Measurements from ENCODE around the gene GTF2A2.

DNA sequence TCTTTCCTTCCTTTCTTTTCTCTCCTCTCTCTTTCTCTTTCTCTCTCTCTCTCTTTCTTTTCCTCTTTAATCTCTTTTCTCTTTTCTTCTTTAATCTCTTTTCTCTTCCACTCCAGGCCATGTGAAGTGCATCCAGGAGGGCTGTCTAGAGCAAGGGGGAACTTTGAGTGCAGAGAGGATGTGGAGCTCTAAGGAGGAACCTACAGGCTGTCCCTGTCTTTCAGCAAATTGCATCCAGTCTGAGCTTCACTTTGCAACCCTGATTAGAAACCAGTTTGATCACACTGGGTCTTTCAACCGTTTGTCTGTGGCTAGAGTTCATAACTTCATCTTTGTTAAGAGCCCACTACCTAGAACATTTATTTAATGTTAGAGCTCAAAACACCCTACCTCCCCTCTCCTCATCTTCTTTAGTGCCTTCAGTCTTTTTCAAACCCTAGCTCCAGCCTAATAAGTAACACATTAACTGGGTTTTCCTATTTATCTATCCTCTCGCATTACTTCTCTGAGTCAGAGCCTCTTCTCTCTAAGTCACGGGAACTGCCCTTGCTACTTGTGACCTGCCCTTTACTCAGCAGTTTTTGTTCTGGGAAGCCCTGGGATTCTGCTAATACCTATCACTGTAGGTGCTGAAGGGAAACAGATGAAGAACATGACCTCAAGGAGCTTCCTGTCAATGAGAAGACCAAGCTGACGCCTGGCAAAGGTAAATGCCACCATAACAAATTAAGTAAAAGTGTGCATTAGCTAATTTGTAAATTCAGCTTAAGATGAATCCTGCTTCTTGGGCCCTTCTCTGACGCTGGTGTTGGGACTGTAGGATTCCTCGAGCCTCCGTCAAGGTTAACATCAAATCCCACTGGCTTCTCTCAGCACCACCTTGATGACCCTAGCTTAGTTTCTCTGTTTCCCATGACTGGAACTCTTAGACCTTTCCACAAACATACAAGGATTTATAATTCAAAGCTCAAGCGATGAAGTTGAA is 45.7 kb downstream of the GTF2A2 start, which contains the start of gene GCNT3:
- TF ChIP-seq, protein P1, sequence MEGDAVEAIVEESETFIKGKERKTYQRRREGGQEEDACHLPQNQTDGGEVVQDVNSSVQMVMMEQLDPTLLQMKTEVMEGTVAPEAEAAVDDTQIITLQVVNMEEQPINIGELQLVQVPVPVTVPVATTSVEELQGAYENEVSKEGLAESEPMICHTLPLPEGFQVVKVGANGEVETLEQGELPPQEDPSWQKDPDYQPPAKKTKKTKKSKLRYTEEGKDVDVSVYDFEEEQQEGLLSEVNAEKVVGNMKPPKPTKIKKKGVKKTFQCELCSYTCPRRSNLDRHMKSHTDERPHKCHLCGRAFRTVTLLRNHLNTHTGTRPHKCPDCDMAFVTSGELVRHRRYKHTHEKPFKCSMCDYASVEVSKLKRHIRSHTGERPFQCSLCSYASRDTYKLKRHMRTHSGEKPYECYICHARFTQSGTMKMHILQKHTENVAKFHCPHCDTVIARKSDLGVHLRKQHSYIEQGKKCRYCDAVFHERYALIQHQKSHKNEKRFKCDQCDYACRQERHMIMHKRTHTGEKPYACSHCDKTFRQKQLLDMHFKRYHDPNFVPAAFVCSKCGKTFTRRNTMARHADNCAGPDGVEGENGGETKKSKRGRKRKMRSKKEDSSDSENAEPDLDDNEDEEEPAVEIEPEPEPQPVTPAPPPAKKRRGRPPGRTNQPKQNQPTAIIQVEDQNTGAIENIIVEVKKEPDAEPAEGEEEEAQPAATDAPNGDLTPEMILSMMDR (IDR thresholded peaks at IDR 0.05): no peak
- TF ChIP-seq POLR2A (IDR thresholded peaks at IDR 0.05): no peak

All from tibial nerve (tissue), 3 donors.